ENCODE measurements around the gene PLCB1.

- TF ChIP-seq POLR2A (IDR thresholded peaks at IDR 0.05; ENCODE audit: low read depth, low read length) (no peak), TAF1 (IDR thresholded peaks at IDR 0.05; ENCODE audit: borderline replicate concordance, low read depth, low read length) (no peak), POLR2AphosphoS5 (IDR thresholded peaks at IDR 0.05; ENCODE audit: low read depth, low read length) (no peak)
Measured at GRCh38 chr20:8265588-8265987, 133.5 kb downstream of the PLCB1 start.
